Effector memory CD4-positive, alpha-beta T cell (primary cell): Measurements from ENCODE around the gene MFAP2.

Experiments used
- DNase-seq, 3 donors: peaks; one replicate each; pipeline ENCODE4 v3.0.0-alpha.2; 2020
- H3K27ac ChIP-seq: 2 replicates; pipeline ENCODE4 v1.7.0; 2013; ENCODE audit warnings: mild to moderate bottlenecking, low read length, moderate library complexity; ENCODE audit not compliant: insufficient read depth, poor library complexity, severe bottlenecking
- H3K27me3 ChIP-seq: replicated peaks from 2 replicates; pipeline ENCODE4 v1.7.0; 2013; ENCODE audit warnings: mild to moderate bottlenecking, low read length; ENCODE audit not compliant: insufficient read depth, control insufficient read depth, poor library complexity, severe bottlenecking
- H3K36me3 ChIP-seq: 2 replicates; pipeline ENCODE4 v1.7.0; 2013; ENCODE audit warnings: mild to moderate bottlenecking, low read length, moderate library complexity; ENCODE audit not compliant: control insufficient read depth, insufficient read depth
- H3K4me1 ChIP-seq: 2 replicates; pipeline ENCODE4 v1.7.0; 2013; ENCODE audit warnings: low read length, mild to moderate bottlenecking; ENCODE audit not compliant: control insufficient read depth, insufficient read depth, poor library complexity, severe bottlenecking
- H3K4me3 ChIP-seq: 2 replicates; pipeline ENCODE4 v1.7.0; 2013; ENCODE audit warnings: low read length, low read depth, mild to moderate bottlenecking; ENCODE audit not compliant: insufficient read depth, poor library complexity, severe bottlenecking
- H3K9me3 ChIP-seq: 2 replicates; pipeline ENCODE4 v1.7.0; 2013; ENCODE audit warnings: mild to moderate bottlenecking, low read length, moderate library complexity; ENCODE audit not compliant: control insufficient read depth

MFAP2 gene

GRCh38 chr1:16983649-16984048 is 3.2 kb upstream of the MFAP2 start:
- Histone ChIP-seq H3K4me3 (no peak overlapping the region), H3K4me1 (peaks cover 4% of the 10 kb centered on the region), H3K27me3 (peaks cover 3% of the 10 kb centered on the region), H3K36me3 (peaks cover 24% of the 10 kb centered on the region), H3K27ac (no peak overlapping the region), H3K9me3 (no peaks in the 10 kb centered on the region)
- DNase-seq, result no peak

- DNase-seq, result no peak
- H3K4me1 ChIP-seq, result peaks cover 4% of the 10 kb centered on the region
- no peak overlapping the region for H3K4me3 ChIP-seq
- H3K9me3 ChIP-seq, result no peaks in the 10 kb centered on the region
- peaks cover 3% of the 10 kb centered on the region for H3K27me3 ChIP-seq
- H3K27ac ChIP-seq, result no peak overlapping the region
- H3K36me3 ChIP-seq, result peaks cover 20% of the 10 kb centered on the region
Measured at GRCh38 chr1:16982902-16983301, 2.5 kb upstream of the MFAP2 start.

GRCh38 chr1:16981269-16981849 is 939 bp upstream of the MFAP2 start:
- H3K36me3 ChIP-seq, result peaks cover 8% of the 10 kb centered on the region
- H3K4me3 ChIP-seq, result no peak overlapping the region
- no peaks in the 10 kb centered on the region for H3K9me3 ChIP-seq
- H3K27me3 ChIP-seq, result peaks cover 3% of the 10 kb centered on the region
- no peak overlapping the region for H3K27ac ChIP-seq
- H3K4me1 ChIP-seq, result peaks cover 4% of the 10 kb centered on the region
- DNase-seq, result no peak

DNA sequence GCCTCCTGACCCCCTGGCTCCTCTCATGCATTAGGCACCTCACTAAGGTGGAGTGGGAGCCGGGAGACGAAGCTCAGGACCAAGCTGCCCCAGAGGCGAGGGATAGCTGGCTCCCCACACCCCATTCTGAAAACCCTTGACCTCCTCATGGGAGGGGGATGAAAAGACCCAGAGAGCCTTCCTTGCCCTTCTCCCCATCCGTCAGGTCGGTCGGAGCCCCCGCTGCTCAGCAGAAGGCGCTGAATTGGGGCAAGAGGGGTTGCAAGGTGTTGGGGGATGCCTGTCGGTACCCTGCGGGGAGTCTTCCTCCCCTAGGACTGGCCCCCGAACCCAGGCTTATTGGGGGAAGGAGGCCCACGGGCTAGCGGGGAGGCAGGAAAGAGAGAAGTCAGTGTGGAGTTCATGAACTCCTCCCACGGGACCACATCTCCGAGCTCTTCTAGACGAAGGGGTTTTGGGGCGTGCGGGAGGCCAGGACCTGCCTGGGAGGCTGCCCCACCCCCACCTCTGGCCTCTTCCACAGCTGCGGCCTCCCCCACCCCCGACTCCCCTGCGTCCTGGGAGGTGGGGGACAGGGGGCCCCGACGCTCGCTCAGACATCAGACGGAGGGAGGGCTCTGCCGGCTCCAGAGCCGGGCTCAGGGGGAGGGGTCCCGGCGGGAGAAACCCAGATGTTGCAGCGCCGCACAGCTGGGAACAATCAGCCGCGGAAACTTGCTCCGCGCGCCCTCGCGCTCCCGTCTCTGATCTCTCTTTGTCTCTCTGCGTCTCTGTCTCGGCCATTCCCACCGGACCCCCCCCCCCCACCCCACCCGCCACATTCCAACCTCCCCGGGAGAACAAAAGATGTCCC is 719 bp downstream of the MFAP2 start:
- H3K9me3 ChIP-seq, result no peaks in the 10 kb centered on the region
- peaks cover 4% of the 10 kb centered on the region for H3K4me1 ChIP-seq
- H3K36me3 ChIP-seq, result no peaks in the 10 kb centered on the region
- no peak for DNase-seq
- no peak overlapping the region for H3K27ac ChIP-seq
- peaks cover 3% of the 10 kb centered on the region for H3K27me3 ChIP-seq
- peak overlapping the region; percentile 32 for H3K4me3 ChIP-seq

DNA sequence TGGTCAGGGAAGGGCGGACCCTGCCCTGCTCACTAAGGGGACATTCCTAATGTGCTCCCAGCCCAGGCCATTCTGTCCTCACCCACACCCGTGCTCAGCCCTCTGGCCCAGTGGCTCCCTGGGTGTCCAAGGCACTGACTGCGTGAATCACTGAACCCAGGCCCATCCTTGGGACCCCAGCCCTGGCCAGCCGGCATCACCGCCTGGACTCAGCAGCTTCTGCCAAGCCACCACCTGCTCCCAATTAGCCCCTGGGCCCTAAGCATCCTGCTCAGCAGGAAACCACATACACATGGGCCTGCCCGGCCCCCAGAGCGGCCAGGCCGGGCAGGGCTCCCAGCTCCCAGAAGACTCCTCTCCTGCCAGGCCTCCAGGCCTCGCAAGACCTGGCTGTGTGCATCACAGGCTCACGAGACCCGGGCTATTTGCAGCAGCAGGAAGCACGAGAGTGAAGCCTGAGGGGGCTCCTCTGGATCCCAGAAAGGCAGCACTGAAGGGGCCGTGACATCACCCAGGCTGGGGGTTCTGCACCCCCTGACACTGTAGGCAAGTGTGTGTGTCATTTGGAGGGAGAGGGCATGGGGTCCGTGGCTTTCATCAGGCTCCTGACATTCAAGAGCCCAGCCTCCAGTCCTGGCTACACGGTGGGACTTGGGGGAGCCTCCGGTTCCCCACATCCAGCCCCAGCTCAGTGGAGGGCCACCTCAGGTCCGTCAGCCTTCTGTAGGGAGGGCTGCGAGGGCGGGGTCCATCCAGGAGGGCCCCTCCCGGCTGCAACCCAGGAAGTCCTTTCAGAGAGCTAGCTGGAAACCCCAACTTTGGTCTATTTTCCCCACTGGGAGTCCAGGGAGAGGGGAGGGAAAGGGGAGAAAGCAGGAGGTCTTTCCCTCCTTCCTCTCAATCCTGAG is 1.6 kb downstream of the MFAP2 start:
- peaks cover 4% of the 10 kb centered on the region for H3K4me1 ChIP-seq
- no peak overlapping the region for H3K4me3 ChIP-seq
- H3K27me3 ChIP-seq, result peaks cover 3% of the 10 kb centered on the region
- no peaks in the 10 kb centered on the region for H3K36me3 ChIP-seq
- H3K27ac ChIP-seq, result no peak overlapping the region
- no peak for DNase-seq
- H3K9me3 ChIP-seq, result no peaks in the 10 kb centered on the region

- no peak for DNase-seq
- Histone ChIP-seq H3K4me1 (peaks cover 4% of the 10 kb centered on the region), H3K4me3 (no peak overlapping the region), H3K36me3 (no peaks in the 10 kb centered on the region), H3K27ac (no peak overlapping the region), H3K27me3 (peaks cover 3% of the 10 kb centered on the region), H3K9me3 (no peaks in the 10 kb centered on the region)
Measured at GRCh38 chr1:16978139-16978538, 2.3 kb downstream of the MFAP2 start.

DNA sequence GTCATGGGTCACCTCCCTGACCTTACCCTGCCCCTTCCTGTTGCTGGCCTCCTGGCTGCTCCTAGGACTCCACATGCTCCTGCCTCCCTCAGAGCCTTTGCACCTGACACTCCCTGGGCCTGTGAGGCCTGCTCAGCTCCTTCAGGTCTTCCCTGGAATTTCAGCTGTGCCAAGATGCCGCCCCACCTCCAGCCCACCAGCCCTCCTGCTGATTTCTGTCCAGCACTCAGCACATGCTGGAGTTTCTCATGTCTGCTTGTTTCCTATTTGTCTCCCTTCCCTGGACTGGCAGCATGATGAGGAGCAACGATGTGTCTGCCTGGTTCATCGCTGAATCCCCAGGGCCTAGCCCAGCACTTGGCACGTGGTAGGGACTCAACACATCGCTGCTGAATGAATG is 3.0 kb downstream of the MFAP2 start:
- Histone ChIP-seq H3K36me3 (no peaks in the 10 kb centered on the region), H3K27ac (no peak overlapping the region), H3K9me3 (no peaks in the 10 kb centered on the region), H3K27me3 (peaks cover 3% of the 10 kb centered on the region), H3K4me3 (no peak overlapping the region), H3K4me1 (peaks cover 4% of the 10 kb centered on the region)
- no peak for DNase-seq

DNA sequence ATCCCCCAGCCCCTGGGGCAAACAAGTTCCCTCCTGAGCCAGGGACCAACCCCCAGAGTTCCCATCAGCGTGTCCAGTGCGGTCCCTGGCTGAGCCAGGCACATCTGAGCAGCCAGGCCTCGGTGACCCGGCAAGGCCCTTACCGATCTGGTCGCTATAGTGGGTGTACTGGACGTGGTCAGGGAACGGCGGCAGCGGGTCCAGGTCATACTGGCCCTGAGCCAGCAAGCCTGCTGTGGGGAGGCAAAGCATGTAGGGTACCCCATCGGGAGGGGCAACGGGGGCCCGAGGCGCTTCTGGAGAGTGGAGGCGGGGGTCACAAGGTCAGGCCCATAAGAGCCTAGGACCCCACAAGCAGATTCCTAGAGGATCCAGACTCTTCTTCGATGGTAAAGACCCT is 3.5 kb downstream of the MFAP2 start:
- no peak for DNase-seq
- H3K4me3 ChIP-seq, result no peak overlapping the region
- H3K9me3 ChIP-seq, result no peaks in the 10 kb centered on the region
- peaks cover 4% of the 10 kb centered on the region for H3K4me1 ChIP-seq
- no peak overlapping the region for H3K27ac ChIP-seq
- H3K27me3 ChIP-seq, result peaks cover 3% of the 10 kb centered on the region
- H3K36me3 ChIP-seq, result no peaks in the 10 kb centered on the region

- Histone ChIP-seq H3K9me3 (no peaks in the 10 kb centered on the region), H3K36me3 (no peaks in the 10 kb centered on the region), H3K27me3 (no peaks in the 10 kb centered on the region), H3K27ac (no peak overlapping the region), H3K4me3 (no peak overlapping the region), H3K4me1 (peaks cover 4% of the 10 kb centered on the region)
- DNase-seq, result no peak
Measured at GRCh38 chr1:16975838-16976237, 4.6 kb downstream of the MFAP2 start.
